NCI-H748 (cell line): Measurements from ENCODE around the gene SRD5A1.
A peak's percentile ranks its signal among the peaks of the same experiment; 100 is the strongest.

Source experiments
- DNase-seq: peaks from one replicate; lab custom pipeline; 2025; ENCODE audit not compliant: unreplicated experiment; lab: John Stamatoyannopoulos, UW

SRD5A1 gene, protein sequence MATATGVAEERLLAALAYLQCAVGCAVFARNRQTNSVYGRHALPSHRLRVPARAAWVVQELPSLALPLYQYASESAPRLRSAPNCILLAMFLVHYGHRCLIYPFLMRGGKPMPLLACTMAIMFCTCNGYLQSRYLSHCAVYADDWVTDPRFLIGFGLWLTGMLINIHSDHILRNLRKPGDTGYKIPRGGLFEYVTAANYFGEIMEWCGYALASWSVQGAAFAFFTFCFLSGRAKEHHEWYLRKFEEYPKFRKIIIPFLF

DNA sequence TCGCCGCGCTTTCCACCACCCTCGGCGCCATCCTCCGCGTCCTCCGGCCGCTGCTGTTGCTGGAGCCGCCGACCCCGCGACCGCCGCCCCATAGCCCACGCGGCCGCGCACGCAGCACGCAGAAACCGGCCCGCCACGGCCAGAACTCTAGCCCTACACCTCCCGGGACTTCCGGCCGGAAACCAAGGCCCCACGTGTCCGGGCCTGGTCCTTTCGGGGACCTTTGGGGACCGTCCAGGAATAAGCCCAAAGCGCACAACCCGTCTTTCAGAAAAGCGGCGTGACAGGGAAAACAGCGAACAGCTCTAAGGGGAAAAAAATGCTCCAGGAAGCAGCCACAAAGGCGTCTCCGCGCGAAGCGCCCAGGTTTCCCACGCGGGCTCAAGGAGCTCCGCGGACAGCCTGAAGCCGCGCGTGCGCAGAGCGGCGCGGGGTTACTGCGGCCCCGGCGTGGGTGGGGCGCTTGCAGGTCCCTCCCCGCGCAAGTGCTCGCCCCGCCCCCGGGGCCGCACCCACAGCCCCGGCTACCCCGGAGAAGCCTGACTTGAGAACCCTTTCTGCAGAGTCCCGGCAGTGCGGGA is at the start of gene SRD5A1, which contains the start of gene NSUN2:
Gene SRD5A1, plus strand, starts transcription at position 553 of the 581 bp plus-strand sequence. CDS start 137 bp downstream, outside the sequence.
Gene NSUN2, minus strand, starts transcription at position 157 of the 581 bp plus-strand sequence. Its CDS starts 65 bp downstream, at position 92.
- DNase-seq: peak; percentile 98

DNA sequence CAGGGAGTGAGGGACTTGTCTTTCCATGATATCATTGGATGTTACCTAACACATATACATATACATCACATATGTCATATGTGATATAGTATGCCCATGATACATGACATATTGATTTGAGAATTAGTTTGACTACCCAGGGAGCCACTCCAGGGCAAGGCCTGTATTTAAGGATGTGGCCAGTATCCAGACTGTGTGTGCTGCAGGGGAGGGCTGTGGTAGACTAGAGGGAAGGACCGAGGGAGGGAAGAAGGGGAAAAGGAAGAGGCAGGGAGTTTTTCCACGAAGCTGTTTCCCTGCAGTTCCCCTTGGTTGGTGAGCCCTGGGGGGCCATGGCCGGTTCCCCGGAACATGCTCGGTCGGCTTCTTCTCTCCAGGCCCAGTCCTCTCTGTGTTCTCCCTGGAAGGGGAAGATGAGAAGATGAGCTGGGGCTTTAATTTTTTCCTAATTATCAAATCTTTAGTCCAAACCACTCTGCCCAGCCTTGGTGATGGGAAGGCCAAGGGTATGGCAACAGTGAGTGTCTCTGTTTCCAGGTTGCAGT is 49.1 kb upstream of the SRD5A1 start:
- DNase-seq: no peak

DNA sequence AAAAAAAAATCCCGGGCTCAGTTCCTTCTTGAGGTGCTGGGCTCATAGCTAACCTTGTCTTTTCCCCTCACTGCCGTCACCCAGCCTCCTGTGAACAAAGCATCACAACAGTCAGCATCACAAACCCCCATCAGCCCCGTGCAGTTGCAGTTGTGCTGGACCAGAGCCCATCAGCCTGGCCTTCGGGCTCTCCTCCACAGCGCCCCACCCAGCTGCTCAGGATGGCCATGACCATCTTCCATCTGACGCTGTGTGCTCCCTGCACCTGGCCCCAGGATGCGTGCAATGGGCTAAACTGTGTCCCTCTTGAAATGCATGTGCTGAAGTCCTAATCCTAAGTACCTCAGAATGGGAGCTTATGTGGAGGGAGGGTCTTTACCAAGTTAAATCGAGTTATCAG is 48.5 kb upstream of the SRD5A1 start:
- DNase-seq: no peak

DNA sequence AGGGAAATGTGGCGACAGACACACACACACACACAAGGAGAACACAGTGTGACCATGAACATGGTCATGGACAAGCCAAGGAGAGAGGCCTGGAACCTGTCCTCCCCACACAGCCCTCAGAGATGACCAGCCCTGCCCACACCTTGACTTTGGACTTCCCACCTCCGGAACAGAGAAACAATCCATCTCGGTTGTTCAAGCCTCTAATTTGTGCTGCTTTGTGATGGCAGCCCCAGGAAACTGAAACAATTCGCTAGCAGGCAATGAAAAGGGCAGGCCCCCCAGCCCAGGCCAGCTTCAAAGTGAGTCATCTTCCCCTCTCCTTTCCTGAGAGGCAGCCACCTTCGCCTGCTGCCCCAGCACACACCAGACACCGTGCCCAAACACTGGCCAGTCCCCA is 48.1 kb upstream of the SRD5A1 start:
- no peak for DNase-seq

DNA sequence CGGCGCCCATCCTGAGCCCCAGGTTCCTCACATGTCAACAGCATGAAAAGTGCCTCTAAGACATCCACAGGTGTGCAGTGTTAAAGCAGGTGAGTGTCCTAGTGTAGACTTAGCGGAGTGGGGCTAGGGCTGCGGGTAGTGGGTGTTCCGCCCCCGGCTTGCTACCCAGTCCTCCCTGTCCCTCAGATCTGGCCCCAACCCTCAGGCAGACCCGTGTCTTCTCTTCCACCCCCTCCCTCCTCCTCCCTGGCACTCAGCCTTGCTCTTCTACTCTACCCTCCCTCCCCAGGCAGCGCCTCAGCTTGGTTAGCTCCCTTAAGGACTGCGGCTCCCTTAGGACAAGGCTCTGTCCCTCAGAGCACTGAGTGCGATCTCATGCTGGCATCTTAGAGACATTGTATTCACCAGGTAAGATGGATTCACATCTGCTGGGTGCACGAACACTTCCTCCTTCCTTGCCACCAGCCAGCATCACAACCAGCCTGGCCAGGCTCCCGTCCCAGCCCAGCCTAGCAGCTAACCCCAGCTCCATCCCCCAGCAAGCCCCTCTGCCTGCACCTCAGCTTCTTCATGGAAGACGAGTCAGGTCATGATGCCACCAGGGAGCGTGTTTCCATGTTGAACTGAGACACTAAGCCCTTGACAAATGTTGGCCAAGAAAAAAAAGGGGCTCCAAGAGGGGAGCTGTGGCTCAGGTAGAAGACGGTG is 47.1 kb upstream of the SRD5A1 start:
- no peak for DNase-seq

DNA sequence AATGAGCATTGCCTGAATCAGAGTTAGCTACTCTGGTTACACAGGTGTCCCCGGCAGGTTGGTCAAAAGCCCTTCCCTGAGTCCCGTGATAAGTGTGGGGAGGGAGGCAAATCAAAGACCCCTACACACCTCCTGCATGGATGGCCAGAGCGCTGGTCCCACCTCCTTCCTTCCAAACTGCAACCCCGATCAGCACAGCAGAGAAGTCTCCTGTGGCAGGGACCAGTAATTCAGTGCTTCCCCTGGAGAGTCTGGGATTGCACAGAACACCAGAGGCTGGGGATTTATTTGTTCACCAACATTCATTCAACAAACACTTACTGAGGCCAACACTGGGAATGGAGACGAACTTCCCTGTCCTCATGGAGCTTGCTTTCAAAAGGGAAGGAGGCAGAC is 46.6 kb upstream of the SRD5A1 start:
- no peak for DNase-seq

DNA sequence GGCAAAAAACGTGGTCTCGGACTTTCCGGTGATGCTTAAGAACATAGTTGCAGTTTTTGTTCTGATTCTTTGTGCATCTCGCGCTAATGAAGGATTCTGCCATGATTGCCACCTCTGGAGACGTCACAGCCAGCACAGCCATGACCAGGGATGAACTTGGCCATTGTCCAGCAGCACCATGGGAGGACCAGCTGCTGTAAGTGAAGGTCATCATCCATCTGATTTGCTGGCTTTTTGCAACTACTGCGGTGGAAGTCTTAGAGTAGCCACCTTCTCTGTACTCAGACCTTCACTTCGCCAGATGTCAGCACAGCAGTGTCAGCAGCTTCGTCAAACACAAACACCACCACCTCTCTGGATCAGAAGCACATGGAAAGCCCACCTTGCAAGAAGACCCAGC is 46.1 kb upstream of the SRD5A1 start:
- DNase-seq: peak; percentile 33

DNA sequence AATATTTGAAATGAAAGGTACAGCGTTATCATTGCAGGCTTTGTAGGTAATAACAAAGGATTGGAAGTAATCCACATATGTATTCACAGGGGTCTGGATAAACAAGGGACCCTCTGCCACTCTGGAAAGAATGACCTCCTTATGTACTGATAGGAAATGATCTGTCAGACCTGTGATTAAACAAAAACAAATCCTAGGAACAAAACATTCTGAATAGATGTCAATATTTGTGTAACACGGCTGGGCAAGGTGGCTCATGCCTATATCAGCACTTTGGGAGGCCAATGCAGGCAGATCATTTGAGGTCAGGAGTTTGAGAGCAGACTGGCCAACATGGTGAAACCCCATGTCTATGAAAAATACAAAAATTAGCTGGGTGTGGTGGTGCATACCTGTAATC is 42.7 kb upstream of the SRD5A1 start:
- peak; percentile 90 for DNase-seq

DNA sequence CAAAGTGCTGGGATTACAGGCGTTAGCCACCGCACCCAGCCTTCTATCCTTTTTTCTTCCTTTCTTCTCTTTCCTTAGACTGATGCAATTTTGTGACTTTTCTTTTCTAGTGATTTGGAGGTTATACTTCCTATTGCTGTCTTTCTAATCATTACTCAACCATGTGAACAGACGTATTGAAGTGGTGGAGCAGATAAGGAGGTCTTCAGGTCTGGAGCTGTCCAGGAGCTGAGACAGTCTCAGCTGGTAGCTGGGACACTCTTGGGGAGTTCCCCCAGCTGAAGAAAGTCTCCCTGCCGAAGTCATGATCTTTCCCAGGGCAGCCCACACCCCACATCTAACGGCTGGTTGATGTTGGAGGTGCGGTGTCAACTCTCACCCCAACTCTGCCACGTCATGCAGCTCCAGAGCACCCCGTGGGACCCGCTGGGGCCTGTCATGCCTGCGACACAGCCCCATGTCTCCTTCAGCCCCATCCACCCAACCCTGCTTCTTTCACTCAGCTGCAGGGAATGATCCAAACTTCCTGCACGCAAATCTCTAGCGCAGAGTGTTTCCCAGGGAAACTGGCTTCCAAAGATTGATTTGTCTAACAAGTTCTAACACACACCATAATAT is 41.5 kb upstream of the SRD5A1 start:
- no peak for DNase-seq

DNA sequence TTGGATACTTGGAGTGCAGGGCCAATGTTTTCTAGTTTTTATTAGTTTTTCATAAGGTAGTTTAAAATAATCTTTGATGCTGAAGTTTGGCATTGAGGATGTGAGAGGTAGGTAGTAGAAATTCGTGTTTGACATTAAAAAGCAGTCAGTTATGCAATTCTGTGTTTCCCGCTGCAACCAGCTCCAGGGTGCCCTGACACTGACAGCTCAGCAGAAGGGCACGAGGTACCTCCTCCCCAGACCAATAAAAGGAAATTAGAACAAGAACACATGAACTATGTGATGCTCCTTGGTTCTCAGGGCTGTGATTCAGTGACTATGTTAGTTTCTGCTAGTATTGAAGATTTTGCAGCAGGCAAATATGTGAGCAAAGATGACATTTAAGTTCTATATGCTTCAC is 40.6 kb upstream of the SRD5A1 start:
- no peak for DNase-seq

DNA sequence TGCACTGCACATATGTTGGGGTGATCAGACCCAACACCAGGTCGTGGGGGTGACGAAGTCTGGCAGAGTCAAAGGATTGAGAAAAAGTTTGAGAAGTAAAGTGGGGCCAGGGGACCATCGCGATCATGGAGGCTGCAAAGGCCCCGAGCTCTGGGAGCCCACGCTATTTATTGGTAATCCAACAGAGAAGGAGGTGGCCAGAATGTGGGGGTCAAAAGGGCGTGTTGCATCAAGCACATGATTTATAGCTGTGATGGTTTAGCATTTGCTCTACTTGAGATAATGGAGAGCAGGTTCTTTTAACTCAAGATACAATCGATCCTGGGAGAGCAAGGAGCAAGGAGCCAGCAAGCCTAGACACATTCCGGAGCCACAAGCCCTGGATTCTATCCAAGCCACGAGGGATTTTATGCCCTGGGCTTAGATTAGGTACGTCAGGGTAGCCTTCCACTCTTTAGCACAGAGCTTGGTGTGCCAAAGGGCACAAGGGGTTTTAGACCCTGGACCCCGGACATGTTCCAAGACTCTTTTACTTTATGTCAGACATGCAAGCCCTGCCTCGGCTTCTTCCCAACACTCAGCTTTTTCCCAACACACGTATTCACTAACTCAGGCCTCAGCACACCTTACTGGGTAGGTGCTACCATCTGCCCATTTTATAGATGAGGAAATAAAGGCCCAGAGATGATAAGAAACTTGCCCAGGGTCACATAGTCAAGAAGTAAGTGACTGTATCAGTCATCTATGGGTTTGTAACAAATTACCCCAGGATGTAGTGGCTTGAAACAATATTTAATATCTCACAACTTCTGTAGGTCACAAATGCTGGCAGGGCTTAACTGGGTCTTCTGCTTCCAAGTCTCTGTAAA is 39.9 kb upstream of the SRD5A1 start:
- DNase-seq: no peak

DNA sequence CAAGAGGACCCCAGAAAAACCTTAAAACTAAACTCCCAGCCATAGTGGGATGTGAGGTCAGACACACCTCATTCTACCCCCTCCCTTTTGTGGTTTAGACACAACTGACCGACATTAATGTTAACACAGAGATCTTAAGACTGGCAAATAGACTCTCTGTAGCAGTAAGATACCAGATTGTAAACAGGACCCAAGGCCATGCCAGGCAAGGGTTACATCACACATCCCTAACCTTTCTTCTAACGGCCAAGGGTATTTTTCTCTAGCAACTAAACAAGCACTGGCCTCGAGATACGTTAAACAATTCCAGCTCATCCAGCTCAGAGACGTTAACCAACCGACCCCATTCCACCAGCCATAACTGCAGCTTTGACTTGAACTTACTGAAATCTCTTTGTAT is 39.2 kb upstream of the SRD5A1 start:
- DNase-seq: no peak

DNA sequence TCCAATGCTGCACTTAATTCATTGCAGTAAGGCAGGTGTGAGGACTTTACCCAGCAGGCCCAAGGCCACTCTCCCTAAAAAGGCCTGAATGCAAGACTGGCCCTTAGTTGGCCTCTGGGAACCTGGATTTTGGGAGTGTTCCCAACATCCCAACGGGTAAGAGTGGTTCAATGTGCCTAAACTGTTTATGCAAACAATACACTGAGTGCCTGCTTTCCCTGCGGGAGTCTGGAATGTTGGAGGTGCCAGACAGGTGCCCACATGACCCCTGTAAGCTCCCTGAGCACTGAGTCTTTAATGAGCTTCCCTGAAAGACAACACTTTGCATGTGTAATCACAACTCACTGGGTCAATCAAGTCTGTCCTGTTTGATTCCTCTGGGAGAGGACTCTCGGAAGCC is 37.8 kb upstream of the SRD5A1 start:
- no peak for DNase-seq

DNA sequence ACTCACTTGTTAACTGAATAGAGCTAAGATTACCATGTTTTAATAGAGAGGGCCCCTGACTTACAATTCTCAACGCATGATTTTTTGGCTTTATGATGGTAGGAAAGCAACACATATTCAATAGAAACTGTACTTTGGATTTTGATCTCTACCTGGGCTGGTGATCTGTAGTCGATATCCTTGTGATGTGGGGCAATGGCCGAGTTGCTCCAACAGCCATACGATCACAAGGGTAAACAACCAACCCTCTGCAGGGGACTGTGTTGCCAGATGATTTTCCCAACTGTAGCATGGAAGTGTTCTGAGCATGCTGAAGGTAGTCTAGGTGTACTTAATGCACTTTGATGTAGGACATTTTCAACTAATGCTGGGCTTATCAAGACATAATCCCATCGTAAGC is 36.9 kb upstream of the SRD5A1 start:
- no peak for DNase-seq

DNA sequence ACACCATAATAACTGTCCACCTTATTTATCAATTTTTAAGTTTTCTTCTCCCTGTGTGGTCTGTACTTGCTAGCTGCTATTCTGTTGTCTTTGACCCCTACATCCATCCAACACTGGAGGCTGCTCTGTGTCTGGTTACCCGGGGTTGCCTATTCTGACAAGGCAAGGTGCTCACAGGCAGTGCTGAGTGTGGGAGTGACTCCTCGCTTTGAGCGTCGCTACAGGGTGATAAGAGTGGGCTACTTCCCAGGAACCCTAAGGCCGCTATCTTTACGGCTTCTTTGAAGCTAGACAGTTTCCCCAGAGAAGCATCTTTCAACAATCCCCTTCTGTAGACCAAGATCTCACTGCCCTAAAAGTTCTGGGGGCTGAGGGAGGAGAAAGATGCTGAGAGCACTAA is 35.7 kb upstream of the SRD5A1 start:
- DNase-seq: no peak

DNA sequence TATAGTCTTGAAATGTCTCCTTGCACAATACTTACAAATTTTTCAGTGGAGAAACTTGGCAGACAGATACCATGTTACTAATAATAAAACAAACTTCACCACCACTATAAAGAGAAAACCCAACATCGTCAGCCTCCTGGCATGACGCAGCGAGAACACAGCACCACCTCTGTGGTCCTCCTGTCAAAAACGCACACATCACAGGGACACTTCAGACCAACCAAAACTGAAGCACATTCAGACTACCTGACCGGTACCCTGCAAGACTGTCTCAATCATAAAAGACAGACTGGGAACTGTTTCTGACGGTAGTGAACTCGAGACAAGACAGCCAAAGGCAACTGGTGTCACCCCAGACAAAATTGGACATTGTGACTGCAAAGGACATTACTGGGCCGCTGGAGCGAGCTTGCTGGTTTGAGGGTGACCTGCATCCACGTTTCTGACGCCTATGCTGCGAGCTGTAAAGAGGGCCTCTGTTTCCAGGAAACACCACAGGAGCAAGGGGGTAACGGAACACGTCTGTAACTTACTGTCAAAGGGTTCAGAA is 34.8 kb upstream of the SRD5A1 start:
- DNase-seq: no peak

DNA sequence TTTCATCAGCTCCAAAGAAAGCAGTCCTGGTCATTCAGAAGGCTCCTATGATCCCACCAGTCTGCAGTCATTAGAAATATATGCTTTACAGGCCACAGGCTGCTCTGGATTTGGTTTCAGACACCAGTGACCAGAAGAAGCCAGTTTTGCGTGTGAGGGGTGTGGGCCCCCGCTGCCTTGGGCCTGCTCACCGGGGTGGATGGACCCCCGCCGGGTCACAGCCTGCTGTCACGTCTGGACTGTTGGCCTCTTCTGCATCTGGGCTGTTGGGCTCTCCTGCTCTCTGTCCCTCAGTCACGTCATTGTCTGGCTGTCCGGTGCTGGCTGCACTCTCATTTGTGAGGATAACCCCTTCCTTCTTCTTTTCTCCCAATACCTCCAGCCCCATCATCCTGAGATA is 33.5 kb upstream of the SRD5A1 start:
- DNase-seq: no peak

DNA sequence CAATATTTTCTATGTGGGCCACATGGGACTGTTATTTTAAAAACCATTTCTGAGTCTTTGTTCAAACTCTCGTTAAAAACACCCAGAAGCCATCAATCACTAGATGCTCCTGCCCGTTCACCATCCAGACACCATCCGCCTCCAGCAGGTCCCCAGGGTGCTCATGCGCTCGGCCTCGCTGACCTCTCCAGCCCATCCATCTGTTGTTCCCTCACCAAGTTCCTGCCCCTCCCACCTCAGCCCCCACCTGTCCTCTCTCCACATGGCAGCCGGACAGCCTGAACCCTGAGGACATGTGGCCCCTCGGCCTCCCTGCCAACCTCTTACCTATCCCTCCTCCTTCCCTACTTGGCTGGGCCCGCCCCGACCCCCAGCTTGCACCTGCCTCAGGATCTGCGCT is 32.0 kb upstream of the SRD5A1 start:
- DNase-seq: no peak

DNA sequence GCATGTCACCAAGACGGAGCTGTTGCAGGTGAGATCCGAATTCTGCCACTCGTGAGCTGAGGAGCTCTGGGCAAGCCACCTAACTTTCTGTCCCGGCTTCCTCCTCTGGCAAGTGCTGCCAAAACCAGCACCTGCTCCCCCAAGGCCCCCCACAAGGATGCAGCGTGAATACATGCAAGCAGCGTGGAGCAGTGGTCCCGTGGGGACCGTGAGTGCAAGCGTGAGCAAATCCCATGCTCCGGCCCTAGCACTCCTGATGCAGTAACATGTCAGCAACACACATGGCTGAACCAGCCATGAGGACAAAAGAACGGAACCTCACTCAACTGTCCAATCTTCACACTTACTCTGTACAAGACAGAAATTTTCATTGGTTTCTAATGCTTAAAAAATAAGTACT is 31.4 kb upstream of the SRD5A1 start:
- DNase-seq: no peak

DNA sequence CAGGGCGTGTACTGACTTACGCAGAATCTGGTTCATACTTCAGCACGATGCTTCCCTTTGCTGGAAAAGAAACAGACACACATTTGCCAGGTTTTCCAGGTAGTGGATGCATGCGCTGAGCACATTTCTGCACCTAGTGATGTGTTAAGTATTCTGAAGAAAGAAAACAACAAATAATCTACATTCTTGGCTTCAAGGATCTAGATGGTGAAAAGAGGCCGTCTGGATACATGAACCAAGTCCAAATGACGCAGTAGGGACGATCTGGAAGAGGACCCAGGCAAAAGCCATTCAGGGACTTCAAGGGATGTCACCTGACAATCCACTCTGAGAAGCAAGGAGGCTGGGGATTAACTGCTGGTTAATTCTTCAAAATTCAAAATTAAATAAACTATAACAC is 30.8 kb upstream of the SRD5A1 start:
- no peak for DNase-seq
